ENCODE data around the gene CHTOP.

- TF ChIP-seq CTCF (IDR thresholded peaks at IDR 0.05) (no peak), POLR2AphosphoS5 (IDR thresholded peaks at IDR 0.05) (no peak), POLR2A (IDR thresholded peaks at IDR 0.05) (no peak), EP300 (IDR thresholded peaks at IDR 0.05) (no peak)
Measured at GRCh38 chr1:153685544-153686340, 51.9 kb downstream of the CHTOP start.

All from upper lobe of left lung (tissue), 4 donors.